Tibial nerve (tissue), 4 donors: ENCODE measurements around the gene ANAPC15.

ENCODE experiments used
- EP300 ChIP-seq, 2 donors: sonication (generic); formaldehyde crosslinking; IDR thresholded peaks; one replicate each; pipeline ENCODE4 v1.6.1; 2017; ENCODE audit warnings: antibody characterized with exemption in 2 of 2, mild to moderate bottlenecking in 1 of 2
- TF ChIP-seq, protein P1 (sequence below), 5 experiments: fragments of 200-600 bp in 3 of 5; fragments of 450-650 bp in 2 of 5; sonication (generic) in 3 of 5; IDR thresholded peaks; one replicate each; pipeline ENCODE4 v1.5.1; 2016 to 2019; ENCODE audit warnings: antibody characterized with exemption in 5 of 5, mild to moderate bottlenecking in 3 of 5, moderate library complexity in 2 of 5

DNA sequence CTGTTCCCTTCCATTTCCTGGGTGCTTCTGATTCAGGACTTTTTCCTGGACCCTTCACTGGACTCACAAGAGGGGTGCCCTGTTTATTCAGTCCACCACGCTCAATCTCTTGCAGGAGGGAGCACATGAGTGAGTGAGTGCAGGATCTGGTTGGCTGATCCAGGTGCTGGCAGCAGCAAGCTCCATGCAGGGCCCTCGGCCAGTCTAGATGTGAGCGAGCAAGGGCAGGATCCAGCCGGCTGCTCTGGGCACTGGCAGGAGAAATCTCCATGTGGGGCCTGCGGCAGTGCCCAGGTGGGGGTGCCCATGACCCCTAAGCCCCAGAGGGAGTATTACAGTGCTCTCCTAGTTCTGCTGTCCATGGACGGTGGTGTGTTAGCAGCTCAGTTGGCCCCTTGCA is 11.6 kb upstream of the ANAPC15 start:
- TF ChIP-seq, protein P1, sequence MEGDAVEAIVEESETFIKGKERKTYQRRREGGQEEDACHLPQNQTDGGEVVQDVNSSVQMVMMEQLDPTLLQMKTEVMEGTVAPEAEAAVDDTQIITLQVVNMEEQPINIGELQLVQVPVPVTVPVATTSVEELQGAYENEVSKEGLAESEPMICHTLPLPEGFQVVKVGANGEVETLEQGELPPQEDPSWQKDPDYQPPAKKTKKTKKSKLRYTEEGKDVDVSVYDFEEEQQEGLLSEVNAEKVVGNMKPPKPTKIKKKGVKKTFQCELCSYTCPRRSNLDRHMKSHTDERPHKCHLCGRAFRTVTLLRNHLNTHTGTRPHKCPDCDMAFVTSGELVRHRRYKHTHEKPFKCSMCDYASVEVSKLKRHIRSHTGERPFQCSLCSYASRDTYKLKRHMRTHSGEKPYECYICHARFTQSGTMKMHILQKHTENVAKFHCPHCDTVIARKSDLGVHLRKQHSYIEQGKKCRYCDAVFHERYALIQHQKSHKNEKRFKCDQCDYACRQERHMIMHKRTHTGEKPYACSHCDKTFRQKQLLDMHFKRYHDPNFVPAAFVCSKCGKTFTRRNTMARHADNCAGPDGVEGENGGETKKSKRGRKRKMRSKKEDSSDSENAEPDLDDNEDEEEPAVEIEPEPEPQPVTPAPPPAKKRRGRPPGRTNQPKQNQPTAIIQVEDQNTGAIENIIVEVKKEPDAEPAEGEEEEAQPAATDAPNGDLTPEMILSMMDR (IDR thresholded peaks at IDR 0.05) = no peak
- no peak for TF ChIP-seq EP300 (IDR thresholded peaks at IDR 0.05)
